ENCODE measurements around the gene MAP1A.

The MAP1A gene

DNA sequence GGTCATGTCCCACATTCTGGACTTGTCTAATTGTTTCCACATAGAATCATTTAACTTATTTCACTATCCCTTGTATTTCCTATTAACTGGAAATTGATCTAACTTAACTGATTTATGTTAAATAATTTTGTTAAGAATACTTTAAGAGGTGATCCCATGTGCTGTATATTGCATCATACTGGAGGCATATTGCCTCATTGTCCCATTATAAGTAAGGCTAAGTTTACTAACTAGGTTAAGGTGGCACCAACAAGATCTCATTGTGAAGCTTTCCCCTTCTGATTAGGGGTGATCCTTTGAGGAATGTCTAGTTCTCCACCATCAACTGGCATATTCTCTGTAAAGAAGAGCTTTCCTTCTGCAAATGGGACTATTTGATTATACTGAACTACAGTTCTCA is 24.4 kb downstream of the MAP1A start:
- TF ChIP-seq TAF1 (IDR thresholded peaks at IDR 0.05; ENCODE audit: borderline replicate concordance, insufficient read depth, low read length) (no peak), POLR2AphosphoS5 (IDR thresholded peaks at IDR 0.05; ENCODE audit: low read depth, low read length) (no peak), FOXP2 (optimal IDR thresholded peaks at IDR 0.05; ENCODE audit: borderline replicate concordance, extremely low read depth, extremely low read length, insufficient read depth) (no peak), SIN3A (IDR thresholded peaks at IDR 0.05; ENCODE audit: borderline replicate concordance, insufficient read depth, low read length) (no peak)
- TF ChIP-seq, protein P1, sequence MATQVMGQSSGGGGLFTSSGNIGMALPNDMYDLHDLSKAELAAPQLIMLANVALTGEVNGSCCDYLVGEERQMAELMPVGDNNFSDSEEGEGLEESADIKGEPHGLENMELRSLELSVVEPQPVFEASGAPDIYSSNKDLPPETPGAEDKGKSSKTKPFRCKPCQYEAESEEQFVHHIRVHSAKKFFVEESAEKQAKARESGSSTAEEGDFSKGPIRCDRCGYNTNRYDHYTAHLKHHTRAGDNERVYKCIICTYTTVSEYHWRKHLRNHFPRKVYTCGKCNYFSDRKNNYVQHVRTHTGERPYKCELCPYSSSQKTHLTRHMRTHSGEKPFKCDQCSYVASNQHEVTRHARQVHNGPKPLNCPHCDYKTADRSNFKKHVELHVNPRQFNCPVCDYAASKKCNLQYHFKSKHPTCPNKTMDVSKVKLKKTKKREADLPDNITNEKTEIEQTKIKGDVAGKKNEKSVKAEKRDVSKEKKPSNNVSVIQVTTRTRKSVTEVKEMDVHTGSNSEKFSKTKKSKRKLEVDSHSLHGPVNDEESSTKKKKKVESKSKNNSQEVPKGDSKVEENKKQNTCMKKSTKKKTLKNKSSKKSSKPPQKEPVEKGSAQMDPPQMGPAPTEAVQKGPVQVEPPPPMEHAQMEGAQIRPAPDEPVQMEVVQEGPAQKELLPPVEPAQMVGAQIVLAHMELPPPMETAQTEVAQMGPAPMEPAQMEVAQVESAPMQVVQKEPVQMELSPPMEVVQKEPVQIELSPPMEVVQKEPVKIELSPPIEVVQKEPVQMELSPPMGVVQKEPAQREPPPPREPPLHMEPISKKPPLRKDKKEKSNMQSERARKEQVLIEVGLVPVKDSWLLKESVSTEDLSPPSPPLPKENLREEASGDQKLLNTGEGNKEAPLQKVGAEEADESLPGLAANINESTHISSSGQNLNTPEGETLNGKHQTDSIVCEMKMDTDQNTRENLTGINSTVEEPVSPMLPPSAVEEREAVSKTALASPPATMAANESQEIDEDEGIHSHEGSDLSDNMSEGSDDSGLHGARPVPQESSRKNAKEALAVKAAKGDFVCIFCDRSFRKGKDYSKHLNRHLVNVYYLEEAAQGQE (IDR thresholded peaks at IDR 0.05; ENCODE audit: insufficient read depth in 1 of 2, low read depth in 2 of 2, low read length in 2 of 2): no peak

DNA sequence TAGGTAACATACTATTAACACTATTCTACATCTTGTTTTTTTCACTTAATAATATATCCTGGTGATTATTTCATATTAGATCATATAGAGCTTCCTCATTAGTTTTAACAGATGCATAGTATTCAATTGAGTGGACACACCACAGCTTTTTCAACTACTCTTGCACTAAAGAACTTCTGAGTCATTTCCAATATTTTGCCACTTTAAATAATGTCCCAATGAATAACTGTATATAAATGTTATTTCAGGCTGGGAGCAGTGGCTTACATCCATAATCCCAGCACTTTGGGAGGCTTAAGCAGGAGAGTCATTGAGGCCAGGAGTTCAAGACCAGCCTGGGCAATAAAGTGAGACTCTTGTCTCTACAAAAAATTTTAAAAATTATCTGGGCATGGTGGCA is 26.9 kb downstream of the MAP1A start:
- TF ChIP-seq, protein P1 (IDR thresholded peaks at IDR 0.05; ENCODE audit: insufficient read depth in 1 of 2, low read depth in 2 of 2, low read length in 2 of 2): no peak
- no peak for TF ChIP-seq FOXP2 (optimal IDR thresholded peaks at IDR 0.05; ENCODE audit: borderline replicate concordance, extremely low read depth, extremely low read length, insufficient read depth)
- no peak for TF ChIP-seq TAF1 (IDR thresholded peaks at IDR 0.05; ENCODE audit: borderline replicate concordance, insufficient read depth, low read length)
- TF ChIP-seq SIN3A (IDR thresholded peaks at IDR 0.05; ENCODE audit: borderline replicate concordance, insufficient read depth, low read length): no peak
- TF ChIP-seq POLR2AphosphoS5 (IDR thresholded peaks at IDR 0.05; ENCODE audit: low read depth, low read length): no peak

DNA sequence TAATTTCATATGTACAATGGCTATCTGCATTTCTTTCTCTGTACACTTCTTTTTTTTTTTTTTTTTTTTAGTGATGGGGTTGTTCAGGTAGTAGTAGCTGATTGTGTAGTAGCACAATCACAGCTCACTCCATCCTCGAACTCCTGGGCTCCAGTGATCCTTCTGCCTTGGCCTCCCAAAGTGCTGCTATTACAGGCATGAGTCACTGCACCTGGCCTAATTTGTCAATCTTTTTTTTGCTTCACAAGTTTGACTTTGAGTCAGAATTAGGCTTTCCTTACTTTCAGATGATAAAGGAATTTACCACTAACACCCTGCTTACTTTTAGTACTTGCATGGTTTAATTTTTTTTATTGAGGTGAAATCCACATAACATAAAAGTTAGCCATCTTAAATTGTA is 28.0 kb downstream of the MAP1A start:
- TF ChIP-seq, protein P1 (IDR thresholded peaks at IDR 0.05; ENCODE audit: insufficient read depth in 1 of 2, low read depth in 2 of 2, low read length in 2 of 2): no peak
- TF ChIP-seq FOXP2 (optimal IDR thresholded peaks at IDR 0.05; ENCODE audit: borderline replicate concordance, extremely low read depth, extremely low read length, insufficient read depth) (no peak), TAF1 (IDR thresholded peaks at IDR 0.05; ENCODE audit: borderline replicate concordance, insufficient read depth, low read length) (no peak), POLR2AphosphoS5 (IDR thresholded peaks at IDR 0.05; ENCODE audit: low read depth, low read length) (no peak)

DNA sequence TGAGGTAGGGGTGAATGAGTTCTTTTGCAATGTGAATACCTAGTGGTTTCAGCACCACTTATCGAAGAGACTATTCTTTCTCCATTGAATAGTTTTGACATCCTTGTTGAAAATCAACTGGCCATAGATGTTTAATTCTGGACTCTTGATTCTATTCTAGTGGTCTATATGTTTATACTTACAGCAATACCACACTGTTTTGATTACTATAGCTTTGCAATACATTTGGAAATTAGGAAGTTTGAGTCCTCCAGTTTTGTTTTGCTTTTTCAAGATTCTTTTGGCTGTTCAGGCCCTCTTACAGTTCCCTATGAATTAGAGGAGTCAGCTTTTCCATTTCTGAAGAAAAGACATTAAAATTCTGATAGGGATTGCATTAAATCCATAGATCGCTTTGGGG is 30.1 kb downstream of the MAP1A start:
- TF ChIP-seq TAF1 (IDR thresholded peaks at IDR 0.05; ENCODE audit: borderline replicate concordance, insufficient read depth, low read length): no peak

DNA sequence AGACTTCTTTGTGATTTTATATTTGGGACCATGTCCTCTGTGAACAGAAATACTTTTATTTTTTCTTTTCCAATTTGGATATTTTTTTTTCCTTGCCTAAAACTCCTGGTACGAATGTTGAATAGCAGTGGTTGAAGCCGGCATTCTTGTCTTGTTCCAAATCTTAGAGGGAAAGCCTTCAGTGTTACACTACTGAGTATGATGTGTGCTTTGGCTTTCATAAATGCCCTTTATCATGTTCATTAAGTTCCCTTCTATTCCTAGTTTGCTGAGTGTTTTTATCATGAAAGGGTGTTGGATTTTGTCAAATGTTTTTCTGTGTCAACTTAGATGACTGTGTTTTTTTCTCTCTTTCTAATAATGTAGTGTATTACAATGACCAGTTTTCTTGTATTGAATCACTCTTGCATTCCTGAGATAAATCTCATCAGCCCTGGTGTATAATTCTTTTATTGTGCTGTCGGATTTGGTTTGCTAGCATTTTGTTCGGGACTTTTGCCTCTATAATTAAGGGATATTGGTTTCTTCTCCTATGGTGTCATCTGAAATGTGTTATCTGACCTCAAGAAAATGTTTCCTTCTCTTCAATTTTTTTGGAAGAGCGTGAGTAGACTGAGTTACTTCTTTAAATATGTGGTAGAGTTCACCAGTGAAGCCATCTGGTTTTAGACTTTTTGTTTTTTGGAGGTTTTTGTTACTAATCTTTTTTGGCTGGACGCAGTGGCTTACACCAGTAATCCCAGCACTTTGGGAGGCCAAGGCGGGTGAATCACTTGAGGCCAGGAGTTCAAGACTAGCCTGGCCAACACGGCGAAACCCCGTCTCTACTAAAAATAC is 33.3 kb downstream of the MAP1A start:
- TF ChIP-seq POLR2AphosphoS5 (IDR thresholded peaks at IDR 0.05; ENCODE audit: low read depth, low read length): no peak
- no peak for TF ChIP-seq FOXP2 (optimal IDR thresholded peaks at IDR 0.05; ENCODE audit: borderline replicate concordance, extremely low read depth, extremely low read length, insufficient read depth)
- TF ChIP-seq, protein P1 (IDR thresholded peaks at IDR 0.05; ENCODE audit: insufficient read depth in 1 of 2, low read depth in 2 of 2, low read length in 2 of 2): no peak
- TF ChIP-seq SIN3A (IDR thresholded peaks at IDR 0.05; ENCODE audit: borderline replicate concordance, insufficient read depth, low read length): no peak
- TF ChIP-seq TAF1 (IDR thresholded peaks at IDR 0.05; ENCODE audit: borderline replicate concordance, insufficient read depth, low read length): no peak

Data from PFSK-1 (cell line).